Kidney epithelial cell (primary cell): ENCODE results near the gene PTH1R. TPM values are rescaled to one million over a fixed set of nuclear protein-coding genes. Genes with fewer than 3 reads are reported as not detected.
"Not testable (repeated sequence)": the region's sequence is repeated elsewhere in the genome, so short reads cannot be mapped to it uniquely, and the experiment has no call there.

Experiments used
- DNase-seq: peaks from one replicate; pipeline ENCODE4 v3.0.0-alpha.2; 2010; ENCODE audit warnings: low read depth
- H3K27me3 ChIP-seq: 2 replicates; pipeline ENCODE4 v1.6.0; 2011; ENCODE audit warnings: low read length; ENCODE audit not compliant: control insufficient read depth, insufficient read depth
- H3K36me3 ChIP-seq: 2 replicates; pipeline ENCODE4 v1.5.1; 2011; ENCODE audit warnings: low read length; ENCODE audit not compliant: control insufficient read depth, insufficient read depth
- H3K4me3 ChIP-seq: 2 replicates; pipeline ENCODE4 v1.5.1; 2011; ENCODE audit warnings: low read depth, mild to moderate bottlenecking, control low read depth, low read length
- total RNA-seq: library from RNA; depleted of rRNA; stranded (reverse); fragments of >200 nt; gene quantifications from 2 replicates; pipeline ENCODE4 v1.2.3, GENCODE V29; 2015
- TF ChIP-seq, protein P1 (sequence below): IDR thresholded peaks from 2 replicates; pipeline ENCODE4 v1.5.1; 2011; ENCODE audit warnings: mild to moderate bottlenecking, moderate library complexity, low read length, control low read depth, inconsistent platforms; ENCODE audit not compliant: insufficient read depth, poor library complexity, severe bottlenecking

Gene PTH1R
- total RNA-seq, 1 donor from 2014 or later = 2.1 TPM

DNA sequence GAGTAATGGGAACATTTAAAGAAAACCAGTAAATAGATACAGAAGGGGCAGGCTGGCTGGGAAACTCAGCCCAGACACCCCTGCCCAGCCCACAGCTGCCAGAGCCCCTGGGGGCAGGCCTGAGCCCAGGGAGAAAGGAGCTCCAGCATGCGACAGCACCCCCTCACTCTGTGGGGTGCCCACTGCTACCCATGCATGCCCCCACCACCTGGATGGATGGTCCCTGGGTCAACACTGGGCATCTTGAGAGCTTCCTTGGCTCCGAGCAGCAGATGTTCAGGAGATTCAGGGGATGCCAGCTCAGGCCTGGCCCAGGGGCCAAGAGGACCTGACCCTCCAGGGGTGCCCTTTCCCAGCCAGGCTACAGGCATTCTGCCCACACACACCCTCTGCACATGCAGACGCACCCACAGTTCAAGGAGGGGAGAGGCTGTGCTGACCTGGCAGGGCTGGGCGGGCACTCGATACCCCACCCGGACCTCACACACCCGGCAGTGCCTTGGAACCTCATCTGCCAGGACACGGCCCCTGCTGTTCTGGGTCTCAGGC is 31.5 kb downstream of the PTH1R start:
- TF ChIP-seq, protein P1, sequence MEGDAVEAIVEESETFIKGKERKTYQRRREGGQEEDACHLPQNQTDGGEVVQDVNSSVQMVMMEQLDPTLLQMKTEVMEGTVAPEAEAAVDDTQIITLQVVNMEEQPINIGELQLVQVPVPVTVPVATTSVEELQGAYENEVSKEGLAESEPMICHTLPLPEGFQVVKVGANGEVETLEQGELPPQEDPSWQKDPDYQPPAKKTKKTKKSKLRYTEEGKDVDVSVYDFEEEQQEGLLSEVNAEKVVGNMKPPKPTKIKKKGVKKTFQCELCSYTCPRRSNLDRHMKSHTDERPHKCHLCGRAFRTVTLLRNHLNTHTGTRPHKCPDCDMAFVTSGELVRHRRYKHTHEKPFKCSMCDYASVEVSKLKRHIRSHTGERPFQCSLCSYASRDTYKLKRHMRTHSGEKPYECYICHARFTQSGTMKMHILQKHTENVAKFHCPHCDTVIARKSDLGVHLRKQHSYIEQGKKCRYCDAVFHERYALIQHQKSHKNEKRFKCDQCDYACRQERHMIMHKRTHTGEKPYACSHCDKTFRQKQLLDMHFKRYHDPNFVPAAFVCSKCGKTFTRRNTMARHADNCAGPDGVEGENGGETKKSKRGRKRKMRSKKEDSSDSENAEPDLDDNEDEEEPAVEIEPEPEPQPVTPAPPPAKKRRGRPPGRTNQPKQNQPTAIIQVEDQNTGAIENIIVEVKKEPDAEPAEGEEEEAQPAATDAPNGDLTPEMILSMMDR = no peak
- no peak for DNase-seq
- no peaks in the 10 kb centered on the region for H3K27me3 ChIP-seq
- no peaks in the 10 kb centered on the region for H3K36me3 ChIP-seq
- H3K4me3 ChIP-seq = no peak overlapping the region

DNA sequence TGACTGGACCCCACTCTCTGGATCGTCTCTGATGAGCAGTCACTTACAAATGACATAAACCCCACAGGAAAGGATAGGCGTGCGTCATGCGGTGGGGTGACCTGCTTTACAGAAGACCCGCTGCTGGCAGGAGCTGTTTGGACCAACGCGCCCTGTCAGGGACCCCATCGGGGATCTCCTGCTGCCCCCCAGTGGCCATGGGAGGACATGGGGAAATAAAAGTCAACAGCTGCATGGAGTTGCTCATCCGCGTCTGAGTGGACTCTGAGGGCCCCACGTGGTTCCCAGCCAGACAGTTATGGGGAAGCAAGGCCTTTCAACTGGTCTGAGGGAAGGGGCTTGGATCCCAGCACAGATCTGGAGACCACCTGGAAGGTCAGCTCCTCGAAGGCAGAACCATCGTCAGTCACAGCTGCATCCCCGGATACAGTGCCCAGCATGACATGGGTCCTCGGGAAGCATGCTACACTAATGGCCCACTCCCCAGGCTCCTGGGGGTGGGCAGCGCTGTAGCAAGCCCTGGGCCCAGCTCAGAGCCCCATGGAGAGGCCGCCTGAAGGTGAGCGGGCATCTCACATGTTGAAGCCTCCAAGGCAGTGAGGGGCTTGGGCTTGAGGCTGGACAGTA is 32.1 kb downstream of the PTH1R start:
- Histone ChIP-seq H3K36me3 (no peaks in the 10 kb centered on the region), H3K27me3 (no peaks in the 10 kb centered on the region), H3K4me3 (no peak overlapping the region)
- TF ChIP-seq, protein P1 = peak; percentile 96
- no peak for DNase-seq

DNA sequence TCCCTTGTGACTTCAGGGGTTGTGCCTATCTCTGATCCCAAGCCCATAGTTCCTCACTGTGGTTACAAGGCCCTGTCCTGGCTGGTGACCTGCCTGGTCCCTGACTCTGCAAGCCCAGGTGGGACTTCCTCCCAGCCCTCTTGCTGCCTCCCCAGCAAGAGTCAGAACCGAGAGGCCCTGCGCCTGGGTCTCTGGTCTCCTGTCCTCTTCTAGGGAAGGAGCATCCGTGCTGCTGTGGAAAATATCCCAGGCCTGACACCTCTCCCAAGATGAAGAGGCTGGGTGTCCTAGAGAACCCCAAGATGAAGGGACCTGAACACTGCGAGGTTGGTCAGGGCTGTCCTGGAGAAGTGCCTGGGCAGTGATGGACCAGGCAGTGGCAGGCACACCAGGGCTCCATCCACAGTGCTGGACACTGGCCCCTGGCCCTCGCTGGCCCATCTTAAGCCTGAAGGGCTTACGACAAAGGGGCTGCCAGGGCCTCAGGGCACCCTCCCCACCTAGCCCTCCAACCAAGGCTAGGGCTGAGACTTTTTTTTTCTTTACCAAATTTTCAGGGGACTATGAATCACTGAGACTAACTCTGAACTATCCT is 32.7 kb downstream of the PTH1R start:
- H3K27me3 ChIP-seq = no peaks in the 10 kb centered on the region
- TF ChIP-seq, protein P1 = no peak
- H3K4me3 ChIP-seq = no peak overlapping the region
- no peaks in the 10 kb centered on the region for H3K36me3 ChIP-seq
- DNase-seq = no peak

DNA sequence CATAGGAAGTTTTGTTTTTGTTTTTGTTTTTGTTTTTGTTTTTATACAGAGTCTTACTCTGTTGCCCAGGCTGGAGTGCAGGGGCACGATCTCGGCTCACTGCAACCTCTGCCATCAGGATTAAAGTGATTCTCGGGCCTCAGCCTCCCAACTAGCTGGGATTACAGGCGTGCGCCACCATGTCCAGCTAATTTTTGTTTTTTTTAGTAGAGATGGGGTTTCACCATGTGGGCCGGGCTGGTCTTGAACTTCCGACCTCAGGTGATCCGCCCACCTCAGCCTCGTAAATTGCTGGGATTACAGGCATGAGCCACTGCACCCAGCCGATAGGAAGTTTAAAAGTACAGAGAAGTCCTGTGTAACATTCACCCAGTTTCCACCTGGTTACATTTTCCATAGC is 33.4 kb downstream of the PTH1R start:
- H3K4me3 ChIP-seq, H3K27me3 ChIP-seq, H3K36me3 ChIP-seq, DNase-seq: not testable (repeated sequence)

DNA sequence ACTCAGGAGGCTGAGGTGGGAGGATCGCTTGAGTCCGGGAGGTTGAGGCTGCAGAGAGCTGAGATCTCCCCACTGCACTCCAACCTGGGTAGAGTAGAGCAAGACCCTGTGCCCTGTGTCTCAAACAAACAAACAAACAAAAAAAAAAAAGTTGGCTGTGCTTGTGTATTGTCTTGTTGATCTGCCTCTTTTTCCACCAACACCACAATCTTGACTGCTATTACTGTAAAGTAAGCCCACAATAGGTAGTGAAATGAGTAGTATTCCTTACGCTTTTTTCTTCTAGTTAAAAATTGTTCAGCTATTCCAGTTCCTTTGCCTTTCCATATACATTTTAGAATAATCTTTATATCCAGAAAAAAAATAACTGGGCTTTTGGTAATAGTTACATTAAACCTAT is 35.5 kb downstream of the PTH1R start:
- no peaks in the 10 kb centered on the region for H3K27me3 ChIP-seq
- no peak for DNase-seq
- H3K36me3 ChIP-seq = peaks cover 1% of the 10 kb centered on the region
- TF ChIP-seq, protein P1 = no peak
- H3K4me3 ChIP-seq = no peak overlapping the region

DNA sequence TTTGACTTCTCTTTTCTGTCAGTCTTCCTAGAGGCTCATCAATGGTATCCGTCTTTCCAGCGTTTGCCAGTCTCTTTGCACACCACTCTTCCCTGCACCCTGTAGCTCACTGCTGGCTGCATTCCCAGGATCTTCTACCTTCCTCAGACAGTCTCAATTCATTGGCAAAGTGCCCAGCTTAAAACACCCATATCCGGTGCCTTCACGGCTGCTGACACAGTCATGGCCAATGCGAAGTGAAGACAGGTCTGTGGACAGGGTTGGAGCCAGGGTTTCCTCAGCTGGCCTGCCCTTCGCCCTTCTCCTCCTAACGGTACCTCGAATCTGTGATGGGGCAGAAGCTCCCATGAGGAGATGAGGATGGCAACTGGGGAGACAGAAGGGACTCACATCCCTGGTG is 36.1 kb downstream of the PTH1R start:
- Histone ChIP-seq H3K27me3 (no peaks in the 10 kb centered on the region), H3K36me3 (peaks cover 1% of the 10 kb centered on the region), H3K4me3 (no peak overlapping the region)
- no peak for DNase-seq
- TF ChIP-seq, protein P1 = no peak
